K562 (cell line): ENCODE data around the gene AFDN. TPM values are rescaled to one million over a fixed set of nuclear protein-coding genes. Genes with fewer than 3 reads are reported as not detected.

Source experiments
- ATF1 ChIP-seq, 2 experiments: fragments of 450-650 bp in 1 of 2; IDR thresholded peaks; 2 replicates each; pipeline ENCODE4 v1.6.1; 2016; ENCODE audit warnings: missing compliant biosample characterization in 1 of 2, missing genetic modification characterization in 1 of 2
- CEBPG ChIP-seq, 3 experiments: fragments of 200-800 bp in 1 of 3; sonication (Bioruptor generic) in 1 of 3; sonication (generic) in 1 of 3; formaldehyde crosslinking in 1 of 3; IDR thresholded peaks in 2 of 3; conservative IDR thresholded peaks in 1 of 3; 2 replicates each; pipeline versions ENCODE4 v1.6.1 to v1.8.0; 2016 to 2022; ENCODE audit warnings: missing compliant biosample characterization in 2 of 3, missing genetic modification characterization in 2 of 3, mild to moderate bottlenecking in 1 of 3, missing genetic modification reagents in 1 of 3
- CREB1 ChIP-seq, 2 experiments: sonication (generic) in 1 of 2; formaldehyde crosslinking in 1 of 2; IDR thresholded peaks; 2 replicates each; pipeline versions ENCODE4 v1.6.1 to v1.8.0; 2012 to 2022; ENCODE audit warnings: inconsistent platforms in 1 of 2, mild to moderate bottlenecking in 1 of 2, missing genetic modification reagents in 1 of 2, moderate library complexity in 1 of 2
- FOXP1 ChIP-seq: sonication (generic); formaldehyde crosslinking; IDR thresholded peaks from 2 replicates; pipeline ENCODE4 v1.8.0; 2022; ENCODE audit warnings: mild to moderate bottlenecking, missing genetic modification reagents
- HDAC1 ChIP-seq, 2 experiments: fragments of 450-650 bp; IDR thresholded peaks; 2 replicates each; pipeline ENCODE4 v1.6.1; 2016 to 2017; ENCODE audit warnings: inconsistent platforms in 1 of 2, mild to moderate bottlenecking in 1 of 2, moderate library complexity in 1 of 2
- HDAC3 ChIP-seq: fragments of 450-650 bp; IDR thresholded peaks from 2 replicates; pipeline ENCODE4 v1.6.1; 2018; ENCODE audit warnings: borderline replicate concordance, mild to moderate bottlenecking, moderate library complexity; ENCODE audit not compliant: partially characterized antibody
- HNRNPLL ChIP-seq: fragments of 200-400 bp; formaldehyde crosslinking; IDR thresholded peaks from 2 replicates; pipeline ENCODE4 v1.6.1; 2017; ENCODE audit warnings: low read length, low read depth, mild to moderate bottlenecking; ENCODE audit not compliant: poor library complexity, severe bottlenecking
- JUND ChIP-seq, 2 experiments: IDR thresholded peaks; 2 replicates in 1 of 2; 3 replicates in 1 of 2; pipeline ENCODE4 v1.6.1; 2011; ENCODE audit warnings: borderline replicate concordance in 2 of 2, low read depth in 2 of 2, low read length in 2 of 2, improper control_type of control experiment in 1 of 2, missing biosample characterization in 1 of 2, missing genetic modification characterization in 1 of 2, missing genetic modification reagents in 1 of 2
- PTRF ChIP-seq: fragments of 450-650 bp; IDR thresholded peaks from 2 replicates; pipeline ENCODE4 v1.6.1; 2016; ENCODE audit warnings: mild to moderate bottlenecking, missing genetic modification characterization, missing compliant biosample characterization
- SRSF1 ChIP-seq: fragments of 200-400 bp; formaldehyde crosslinking; IDR thresholded peaks from 2 replicates; pipeline ENCODE4 v1.6.1; 2017; ENCODE audit warnings: mild to moderate bottlenecking, low read depth, low read length, moderate library complexity
- ZNF274 ChIP-seq: IDR thresholded peaks from 2 replicates; pipeline ENCODE4 v1.6.1; 2011; ENCODE audit warnings: low read depth, mild to moderate bottlenecking, low read length, moderate library complexity, borderline replicate concordance
- ZNF347 ChIP-seq: fragments of 450-650 bp; formaldehyde crosslinking; IDR thresholded peaks from 2 replicates; pipeline ENCODE4 v1.4.0; 2020; ENCODE audit warnings: low read depth, mild to moderate bottlenecking, moderate library complexity
- ZNF444 ChIP-seq: fragments of 250-450 bp; sonication (Bioruptor Pico); IDR thresholded peaks from 2 replicates; pipeline ENCODE4 v1.4.0; 2020; ENCODE audit warnings: mild to moderate bottlenecking, moderate library complexity
- ZNF668 ChIP-seq: fragments of 250-450 bp; sonication (Bioruptor Pico); IDR thresholded peaks from 2 replicates; pipeline ENCODE4 v1.8.0; 2022; ENCODE audit warnings: mild to moderate bottlenecking, inconsistent platforms
- ZNF717 ChIP-seq: fragments of 250-450 bp; sonication (Bioruptor Pico); IDR thresholded peaks from 2 replicates; pipeline ENCODE4 v1.5.0; 2021
- polyA plus RNA-seq, 8 experiments: library from polyadenylated mRNA; depleted of rRNA in 4 of 8; stranded (reverse) in 5 of 8; unstranded in 3 of 8; fragments of >200 nt; fragmentation: Nextera tagmentation in 2 of 8; fragmentation: Illumina TruSeq in 1 of 8; extraction: Ambion mirVana in 2 of 8; extraction: Trizol in 1 of 8; gene quantifications; 2 replicates each; pipeline versions ENCODE4 v1.2.1 to v1.2.3, GENCODE V29; 2011 to 2014; ENCODE audit warnings: inconsistent platforms in 1 of 8, missing spikeins in 1 of 8
- total RNA-seq, 7 experiments: library from RNA; depleted of rRNA in 6 of 7; stranded (reverse); fragments of >200 nt in 6 of 7; fragmentation: Illumina TruSeq in 2 of 7; extraction: Trizol in 2 of 7; gene quantifications; 2 replicates each; pipeline versions ENCODE4 v1.2.1 to v1.2.3, GENCODE V29; 2011 to 2021; ENCODE audit warnings: low replicate concordance in 1 of 7
- TF ChIP-seq, protein P1 (sequence below): fragments of 450-650 bp; formaldehyde crosslinking; conservative IDR thresholded peaks from 2 replicates; pipeline ENCODE4 v1.4.0; 2022; ENCODE audit warnings: mild to moderate bottlenecking, missing genetic modification characterization
- TF ChIP-seq, protein P2 (sequence below): fragments of 450-650 bp; IDR thresholded peaks from 2 replicates; pipeline ENCODE4 v1.6.1; 2016; ENCODE audit warnings: low read depth

The AFDN gene
- total and polyA plus RNA-seq, 9 of the 15 experiments (the other 6 are each of a cell fraction or from before 2014, with no cell fraction given), result 7.2 to 129 (median 105) TPM

DNA sequence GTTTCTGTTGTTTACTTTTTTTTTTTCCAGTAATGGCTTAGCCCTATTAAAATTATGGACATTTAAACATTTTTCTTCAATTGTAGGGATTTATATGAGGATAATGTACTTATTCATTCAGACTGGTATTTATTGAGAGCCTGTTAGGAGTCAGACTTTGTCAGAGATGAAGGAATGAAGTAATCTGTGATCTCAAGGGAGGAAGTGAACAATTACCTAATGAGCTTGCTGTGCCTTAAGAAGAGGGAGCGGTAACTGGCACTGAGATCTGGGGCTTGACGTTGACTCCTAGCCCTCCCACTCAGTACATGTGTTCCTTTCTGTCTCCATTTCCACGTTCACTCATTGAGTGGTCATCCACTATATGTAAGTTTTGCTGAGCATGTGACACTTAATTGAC is 12.6 kb downstream of the AFDN start (continued):
- no peak for TF ChIP-seq ZNF444 (CRISPR knock-in tag)
- peak; percentile 38; the same call in 1 of the 2 replicates for TF ChIP-seq CREB1 (IDR thresholded peaks at IDR 0.05)
- TF ChIP-seq CREB1 (CRISPR knock-in tag; IDR thresholded peaks at IDR 0.05), result no peak
- TF ChIP-seq, protein P1, sequence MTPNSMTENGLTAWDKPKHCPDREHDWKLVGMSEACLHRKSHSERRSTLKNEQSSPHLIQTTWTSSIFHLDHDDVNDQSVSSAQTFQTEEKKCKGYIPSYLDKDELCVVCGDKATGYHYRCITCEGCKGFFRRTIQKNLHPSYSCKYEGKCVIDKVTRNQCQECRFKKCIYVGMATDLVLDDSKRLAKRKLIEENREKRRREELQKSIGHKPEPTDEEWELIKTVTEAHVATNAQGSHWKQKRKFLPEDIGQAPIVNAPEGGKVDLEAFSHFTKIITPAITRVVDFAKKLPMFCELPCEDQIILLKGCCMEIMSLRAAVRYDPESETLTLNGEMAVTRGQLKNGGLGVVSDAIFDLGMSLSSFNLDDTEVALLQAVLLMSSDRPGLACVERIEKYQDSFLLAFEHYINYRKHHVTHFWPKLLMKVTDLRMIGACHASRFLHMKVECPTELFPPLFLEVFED, result no peak
- TF ChIP-seq HDAC1 (IDR thresholded peaks at IDR 0.05), result no peak; a peak in 1 of 4 replicates
- 0 out of 2 replicates have a peak, but pooled peaks have one; percentile 39 for TF ChIP-seq JUND (IDR thresholded peaks at IDR 0.05; ENCODE audit: borderline replicate concordance, low read depth, low read length)
- 0 out of 3 replicates have a peak, but pooled peaks have one; percentile 15 for TF ChIP-seq JUND (tag; IDR thresholded peaks at IDR 0.05; ENCODE audit: borderline replicate concordance, low read depth, low read length)
- TF ChIP-seq HNRNPLL, result no peak
- 0 out of 2 replicates have a peak, but pooled peaks have one; percentile 4 for TF ChIP-seq PTRF (tag)
- TF ChIP-seq, protein P2, sequence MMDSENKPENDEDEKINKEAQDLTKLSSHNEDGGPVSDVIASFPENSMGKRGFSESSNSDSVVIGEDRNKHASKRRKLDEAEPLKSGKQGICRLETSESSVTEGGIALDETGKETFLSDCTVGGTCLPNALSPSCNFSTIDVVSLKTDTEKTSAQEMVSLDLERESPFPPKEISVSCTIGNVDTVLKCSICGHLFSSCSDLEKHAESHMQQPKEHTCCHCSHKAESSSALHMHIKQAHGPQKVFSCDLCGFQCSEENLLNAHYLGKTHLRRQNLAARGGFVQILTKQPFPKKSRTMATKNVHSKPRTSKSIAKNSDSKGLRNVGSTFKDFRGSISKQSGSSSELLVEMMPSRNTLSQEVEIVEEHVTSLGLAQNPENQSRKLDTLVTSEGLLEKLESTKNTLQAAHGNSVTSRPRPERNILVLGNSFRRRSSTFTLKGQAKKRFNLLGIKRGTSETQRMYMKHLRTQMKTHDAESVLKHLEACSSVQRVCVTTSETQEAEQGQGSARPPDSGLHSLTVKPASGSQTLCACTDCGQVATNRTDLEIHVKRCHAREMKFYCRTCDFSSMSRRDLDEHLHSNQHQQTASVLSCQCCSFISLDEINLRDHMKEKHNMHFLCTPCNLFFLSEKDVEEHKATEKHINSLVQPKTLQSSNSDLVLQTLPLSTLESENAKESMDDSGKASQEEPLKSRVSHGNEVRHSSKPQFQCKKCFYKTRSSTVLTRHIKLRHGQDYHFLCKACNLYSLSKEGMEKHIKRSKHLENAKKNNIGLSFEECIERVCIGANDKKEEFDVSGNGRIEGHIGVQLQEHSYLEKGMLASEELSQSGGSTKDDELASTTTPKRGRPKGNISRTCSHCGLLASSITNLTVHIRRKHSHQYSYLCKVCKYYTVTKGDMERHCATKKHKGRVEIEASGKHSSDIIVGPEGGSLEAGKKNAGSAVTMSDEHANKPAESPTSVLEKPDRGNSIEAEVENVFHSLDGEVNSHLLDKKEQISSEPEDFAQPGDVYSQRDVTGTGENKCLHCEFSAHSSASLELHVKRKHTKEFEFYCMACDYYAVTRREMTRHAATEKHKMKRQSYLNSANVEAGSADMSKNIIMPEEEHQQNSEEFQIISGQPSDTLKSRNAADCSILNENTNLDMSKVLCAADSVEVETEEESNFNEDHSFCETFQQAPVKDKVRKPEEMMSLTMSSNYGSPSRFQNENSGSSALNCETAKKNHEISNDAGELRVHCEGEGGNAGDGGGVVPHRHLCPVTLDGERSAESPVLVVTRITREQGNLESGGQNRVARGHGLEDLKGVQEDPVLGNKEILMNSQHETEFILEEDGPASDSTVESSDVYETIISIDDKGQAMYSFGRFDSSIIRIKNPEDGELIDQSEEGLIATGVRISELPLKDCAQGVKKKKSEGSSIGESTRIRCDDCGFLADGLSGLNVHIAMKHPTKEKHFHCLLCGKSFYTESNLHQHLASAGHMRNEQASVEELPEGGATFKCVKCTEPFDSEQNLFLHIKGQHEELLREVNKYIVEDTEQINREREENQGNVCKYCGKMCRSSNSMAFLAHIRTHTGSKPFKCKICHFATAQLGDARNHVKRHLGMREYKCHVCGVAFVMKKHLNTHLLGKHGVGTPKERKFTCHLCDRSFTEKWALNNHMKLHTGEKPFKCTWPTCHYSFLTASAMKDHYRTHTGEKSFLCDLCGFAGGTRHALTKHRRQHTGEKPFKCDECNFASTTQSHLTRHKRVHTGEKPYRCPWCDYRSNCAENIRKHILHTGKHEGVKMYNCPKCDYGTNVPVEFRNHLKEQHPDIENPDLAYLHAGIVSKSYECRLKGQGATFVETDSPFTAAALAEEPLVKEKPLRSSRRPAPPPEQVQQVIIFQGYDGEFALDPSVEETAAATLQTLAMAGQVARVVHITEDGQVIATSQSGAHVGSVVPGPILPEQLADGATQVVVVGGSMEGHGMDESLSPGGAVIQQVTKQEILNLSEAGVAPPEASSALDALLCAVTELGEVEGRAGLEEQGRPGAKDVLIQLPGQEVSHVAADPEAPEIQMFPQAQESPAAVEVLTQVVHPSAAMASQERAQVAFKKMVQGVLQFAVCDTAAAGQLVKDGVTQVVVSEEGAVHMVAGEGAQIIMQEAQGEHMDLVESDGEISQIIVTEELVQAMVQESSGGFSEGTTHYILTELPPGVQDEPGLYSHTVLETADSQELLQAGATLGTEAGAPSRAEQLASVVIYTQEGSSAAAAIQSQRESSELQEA, result no peak
- TF ChIP-seq ZNF668, result no peak
- TF ChIP-seq ZNF717 (CRISPR knock-in tag), result no peak
- TF ChIP-seq HDAC3, result no peak
- no peak for TF ChIP-seq ATF1 (CRISPR knock-in tag; IDR thresholded peaks at IDR 0.05)
- TF ChIP-seq ATF1 (tag; IDR thresholded peaks at IDR 0.05), result peak; percentile 14; the same call in 1 of the 2 replicates
- no peak for TF ChIP-seq SRSF1
- TF ChIP-seq CEBPG (CRISPR knock-in tag; IDR thresholded peaks at IDR 0.05), result no peak
- TF ChIP-seq CEBPG (tag; conservative IDR thresholded peaks at IDR 0.05 in 1 of 2, IDR thresholded peaks at IDR 0.05 in 1 of 2), result no peak
- TF ChIP-seq FOXP1, result no peak
- TF ChIP-seq ZNF274, result no peak
- no peak for TF ChIP-seq ZNF347 (CRISPR knock-in tag)
